ENCODE data around the gene NIFK.
"Not testable (repeated sequence)": the region's sequence is repeated elsewhere in the genome, so short reads cannot be mapped to it uniquely, and the experiment has no call there.

Gene NIFK

DNA sequence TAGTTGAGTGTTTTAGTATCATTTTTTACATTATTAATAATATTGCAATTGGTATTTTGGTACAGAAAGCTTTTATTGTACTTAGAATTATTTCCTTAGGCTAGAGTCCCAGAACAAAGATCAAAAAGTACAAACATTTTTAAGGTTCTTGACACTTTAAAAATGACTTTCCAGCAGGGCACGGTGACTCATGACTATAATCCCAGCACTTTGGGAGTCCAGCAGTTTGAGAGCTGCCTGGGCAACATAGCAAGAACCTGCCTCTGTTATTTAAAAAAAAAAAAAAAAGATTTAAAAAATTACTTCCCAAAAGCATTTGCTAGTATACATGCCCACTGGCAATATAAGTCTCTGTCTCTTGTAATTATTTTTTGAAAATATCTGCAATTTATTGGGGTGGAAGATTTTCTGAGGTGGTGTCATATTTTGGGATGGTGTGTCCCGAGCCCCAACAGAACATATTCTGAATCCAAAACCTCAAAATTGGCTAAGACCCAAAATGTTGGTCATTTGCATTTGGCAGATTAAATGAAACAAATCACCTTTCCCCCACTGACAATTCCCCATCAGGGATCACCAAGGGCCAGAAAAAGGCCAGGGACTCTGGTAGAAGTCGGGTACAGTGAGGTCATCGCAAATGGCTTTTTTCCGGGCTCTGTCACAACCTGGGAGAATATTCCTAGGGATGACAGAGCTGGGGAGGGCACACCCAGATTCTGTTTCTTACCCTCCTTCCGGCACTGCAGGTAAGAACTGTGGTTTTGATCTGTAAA lies 42.1 kb downstream of the NIFK start:
- Histone ChIP-seq H3K4me1 (ENCODE audit: insufficient read depth, poor library complexity, severe bottlenecking) (peaks cover 33% of the 10 kb centered on the region), H3K27me3 (ENCODE audit: insufficient read depth, poor library complexity, severe bottlenecking) (no peaks in the 10 kb centered on the region), H3K9me3 (ENCODE audit: severe bottlenecking) (no peaks in the 10 kb centered on the region), H3K36me3 (ENCODE audit: low read depth) (no peaks in the 10 kb centered on the region), H3K27ac (ENCODE audit: poor library complexity, severe bottlenecking) (peak overlapping the region; percentile 47), H3K4me3 (ENCODE audit: severe bottlenecking) (no peak overlapping the region)
- TF ChIP-seq, protein P1, sequence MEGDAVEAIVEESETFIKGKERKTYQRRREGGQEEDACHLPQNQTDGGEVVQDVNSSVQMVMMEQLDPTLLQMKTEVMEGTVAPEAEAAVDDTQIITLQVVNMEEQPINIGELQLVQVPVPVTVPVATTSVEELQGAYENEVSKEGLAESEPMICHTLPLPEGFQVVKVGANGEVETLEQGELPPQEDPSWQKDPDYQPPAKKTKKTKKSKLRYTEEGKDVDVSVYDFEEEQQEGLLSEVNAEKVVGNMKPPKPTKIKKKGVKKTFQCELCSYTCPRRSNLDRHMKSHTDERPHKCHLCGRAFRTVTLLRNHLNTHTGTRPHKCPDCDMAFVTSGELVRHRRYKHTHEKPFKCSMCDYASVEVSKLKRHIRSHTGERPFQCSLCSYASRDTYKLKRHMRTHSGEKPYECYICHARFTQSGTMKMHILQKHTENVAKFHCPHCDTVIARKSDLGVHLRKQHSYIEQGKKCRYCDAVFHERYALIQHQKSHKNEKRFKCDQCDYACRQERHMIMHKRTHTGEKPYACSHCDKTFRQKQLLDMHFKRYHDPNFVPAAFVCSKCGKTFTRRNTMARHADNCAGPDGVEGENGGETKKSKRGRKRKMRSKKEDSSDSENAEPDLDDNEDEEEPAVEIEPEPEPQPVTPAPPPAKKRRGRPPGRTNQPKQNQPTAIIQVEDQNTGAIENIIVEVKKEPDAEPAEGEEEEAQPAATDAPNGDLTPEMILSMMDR (IDR thresholded peaks at IDR 0.05; ENCODE audit: poor library complexity, severe bottlenecking) = no peak
- DNase-seq (ENCODE audit: low spot score) (no peak), ATAC-seq (ENCODE audit: low read depth) (no peak)

DNA sequence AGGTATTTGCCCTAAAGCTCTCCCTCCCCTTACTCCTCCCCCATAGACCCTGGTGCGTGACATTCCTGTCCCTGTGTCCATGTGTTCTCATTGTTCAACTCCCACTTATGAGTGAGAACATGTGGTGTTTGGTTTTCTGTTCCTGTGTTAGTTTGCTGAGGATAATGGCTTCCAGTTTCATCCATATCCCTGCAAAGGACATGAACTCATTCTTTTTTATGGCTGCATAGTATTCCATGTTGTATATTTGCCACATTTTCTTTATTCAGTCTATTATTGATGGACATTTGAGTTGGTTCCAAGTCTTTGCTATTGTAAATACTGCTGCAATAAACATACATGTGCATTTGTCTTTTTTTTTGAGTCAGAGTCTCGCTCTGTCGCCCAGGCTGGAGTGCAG lies 46.1 kb downstream of the NIFK start:
- not testable (repeated sequence) for H3K27ac ChIP-seq (ENCODE audit: poor library complexity, severe bottlenecking); ATAC-seq (ENCODE audit: low read depth); H3K9me3 ChIP-seq (ENCODE audit: severe bottlenecking); H3K4me3 ChIP-seq (ENCODE audit: severe bottlenecking); H3K36me3 ChIP-seq (ENCODE audit: low read depth); H3K27me3 ChIP-seq (ENCODE audit: insufficient read depth, poor library complexity, severe bottlenecking); DNase-seq (ENCODE audit: low spot score)
- H3K4me1 ChIP-seq (ENCODE audit: insufficient read depth, poor library complexity, severe bottlenecking) = peaks cover 15% of the 10 kb centered on the region

DNA sequence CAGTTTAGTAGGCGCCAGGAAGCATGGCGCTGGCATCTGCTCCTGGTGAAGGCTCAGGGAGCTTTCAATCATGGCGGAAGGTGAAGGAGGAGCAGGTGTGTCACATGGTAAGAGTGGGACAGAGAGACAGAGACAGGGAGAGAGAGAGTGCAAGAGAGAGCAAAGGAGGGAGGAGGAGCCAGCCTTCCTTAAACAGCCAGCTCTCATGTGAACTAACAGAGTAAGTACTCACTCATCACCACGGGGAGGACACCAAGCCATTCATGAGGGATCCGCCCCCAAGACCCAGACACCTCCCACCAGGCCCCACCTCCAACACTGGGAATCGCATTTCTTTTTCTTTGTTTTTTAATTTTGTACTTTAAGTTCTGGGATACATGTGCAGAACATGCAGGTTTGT lies 46.6 kb downstream of the NIFK start:
- Histone ChIP-seq H3K27me3 (ENCODE audit: insufficient read depth, poor library complexity, severe bottlenecking) (no peaks in the 10 kb centered on the region), H3K4me3 (ENCODE audit: severe bottlenecking) (no peak overlapping the region), H3K9me3 (ENCODE audit: severe bottlenecking) (no peaks in the 10 kb centered on the region), H3K36me3 (ENCODE audit: low read depth) (no peaks in the 10 kb centered on the region), H3K27ac (ENCODE audit: poor library complexity, severe bottlenecking) (no peak overlapping the region), H3K4me1 (ENCODE audit: insufficient read depth, poor library complexity, severe bottlenecking) (peaks cover 11% of the 10 kb centered on the region)
- no peak for ATAC-seq (ENCODE audit: low read depth)
- TF ChIP-seq, protein P1 (IDR thresholded peaks at IDR 0.05; ENCODE audit: poor library complexity, severe bottlenecking) = no peak
- no peak for DNase-seq (ENCODE audit: low spot score)

DNA sequence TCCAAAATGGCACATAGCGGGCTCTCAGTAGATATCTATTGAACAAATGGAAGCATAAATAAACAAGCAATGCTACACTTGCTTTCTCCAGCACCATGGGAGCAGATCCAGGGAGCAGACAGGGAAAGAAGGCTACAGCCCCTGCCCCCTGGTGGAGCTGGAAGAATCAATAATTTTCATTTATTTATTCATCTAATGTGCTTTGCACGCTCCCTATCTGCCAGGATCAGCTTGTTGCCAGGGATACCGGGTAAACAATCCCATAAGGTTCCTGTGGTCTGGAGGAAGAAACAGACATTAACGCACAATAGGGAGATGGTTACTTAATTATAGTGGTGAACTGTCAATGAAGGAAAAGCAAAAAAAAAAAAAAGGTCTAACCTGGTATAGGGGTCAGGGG lies 47.3 kb downstream of the NIFK start:
- H3K4me3 ChIP-seq (ENCODE audit: severe bottlenecking) = no peak overlapping the region
- no peak overlapping the region for H3K27ac ChIP-seq (ENCODE audit: poor library complexity, severe bottlenecking)
- no peaks in the 10 kb centered on the region for H3K27me3 ChIP-seq (ENCODE audit: insufficient read depth, poor library complexity, severe bottlenecking)
- DNase-seq (ENCODE audit: low spot score) (no peak), ATAC-seq (ENCODE audit: low read depth) (peak; percentile 76)
- TF ChIP-seq, protein P1 (IDR thresholded peaks at IDR 0.05; ENCODE audit: poor library complexity, severe bottlenecking) = peak; percentile 58
- H3K4me1 ChIP-seq (ENCODE audit: insufficient read depth, poor library complexity, severe bottlenecking) = peaks cover 4% of the 10 kb centered on the region
- H3K36me3 ChIP-seq (ENCODE audit: low read depth) = no peaks in the 10 kb centered on the region
- H3K9me3 ChIP-seq (ENCODE audit: severe bottlenecking) = no peaks in the 10 kb centered on the region

DNA sequence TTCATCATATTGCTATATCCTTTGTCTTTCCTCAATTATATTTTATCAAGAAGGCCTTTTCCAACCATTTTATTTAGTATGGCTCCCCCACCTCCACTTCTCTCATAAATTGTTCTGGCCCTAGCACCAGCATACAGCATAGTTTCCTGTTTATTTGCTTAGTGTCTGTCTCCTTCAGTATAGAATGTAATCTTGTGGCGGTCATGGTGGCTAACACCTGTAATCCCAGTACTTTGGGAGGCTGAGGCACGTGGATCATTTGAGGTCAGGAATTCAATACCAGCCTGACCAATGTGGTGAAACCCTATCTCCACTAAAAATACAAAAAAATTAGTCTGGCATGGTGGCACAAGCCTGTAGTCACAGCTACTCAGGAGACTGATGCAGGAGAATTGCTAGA lies 47.9 kb downstream of the NIFK start:
- H3K9me3 ChIP-seq (ENCODE audit: severe bottlenecking) = no peaks in the 10 kb centered on the region
- no peaks in the 10 kb centered on the region for H3K36me3 ChIP-seq (ENCODE audit: low read depth)
- H3K4me1 ChIP-seq (ENCODE audit: insufficient read depth, poor library complexity, severe bottlenecking) = no peaks in the 10 kb centered on the region
- H3K27ac ChIP-seq (ENCODE audit: poor library complexity, severe bottlenecking) = no peak overlapping the region
- ATAC-seq (ENCODE audit: low read depth) (no peak), DNase-seq (ENCODE audit: low spot score) (no peak)
- H3K27me3 ChIP-seq (ENCODE audit: insufficient read depth, poor library complexity, severe bottlenecking) = no peaks in the 10 kb centered on the region
- TF ChIP-seq, protein P1 (IDR thresholded peaks at IDR 0.05; ENCODE audit: poor library complexity, severe bottlenecking) = no peak
- no peak overlapping the region for H3K4me3 ChIP-seq (ENCODE audit: severe bottlenecking)
